Measurements from ENCODE around the gene CYBA. TPM values are rescaled to one million over a fixed set of nuclear protein-coding genes. Genes with fewer than 3 reads are reported as not detected.

CYBA gene
- polyA plus RNA-seq, 4 donors = 61.1 to 320 (median 175) TPM

GRCh38 chr16:88655053-88655732 is 4.3 kb upstream of the CYBA start:
- WGBS, 3 donors = 95 to 97% (median 96%) methylated on average over 43 to 50 of the region's 50 CpGs
- Histone ChIP-seq H3K9me3 (ENCODE audit: control insufficient read depth in 2 of 2, insufficient read depth in 1 of 2, low read depth in 1 of 2, low read length in 1 of 2) (no peaks in the 10 kb centered on the region), H3K27ac (ENCODE audit: low read depth in 1 of 3, low read length in 2 of 3) (no peak overlapping the region), H3K4me1 (ENCODE audit: control insufficient read depth in 3 of 3, insufficient read depth in 2 of 3, low read depth in 1 of 3, low read length in 2 of 3) (peaks cover 0 to 17% (median 0%) of the 10 kb centered on the region in 3 donors), H3K4me3 (ENCODE audit: low read depth in 1 of 3, low read length in 3 of 3) (no peak overlapping the region), H3K27me3 (ENCODE audit: control insufficient read depth in 3 of 3, insufficient read depth in 3 of 3, low read length in 3 of 3) (no peaks in the 10 kb centered on the region), H3K36me3 (ENCODE audit: control insufficient read depth in 3 of 3, insufficient read depth in 2 of 3, low read depth in 1 of 3, low read length in 3 of 3) (peaks cover 10 to 80% (median 11%) of the 10 kb centered on the region in 3 donors)
- FAIRE-seq (no peak), DNase-seq (no peak)

DNA sequence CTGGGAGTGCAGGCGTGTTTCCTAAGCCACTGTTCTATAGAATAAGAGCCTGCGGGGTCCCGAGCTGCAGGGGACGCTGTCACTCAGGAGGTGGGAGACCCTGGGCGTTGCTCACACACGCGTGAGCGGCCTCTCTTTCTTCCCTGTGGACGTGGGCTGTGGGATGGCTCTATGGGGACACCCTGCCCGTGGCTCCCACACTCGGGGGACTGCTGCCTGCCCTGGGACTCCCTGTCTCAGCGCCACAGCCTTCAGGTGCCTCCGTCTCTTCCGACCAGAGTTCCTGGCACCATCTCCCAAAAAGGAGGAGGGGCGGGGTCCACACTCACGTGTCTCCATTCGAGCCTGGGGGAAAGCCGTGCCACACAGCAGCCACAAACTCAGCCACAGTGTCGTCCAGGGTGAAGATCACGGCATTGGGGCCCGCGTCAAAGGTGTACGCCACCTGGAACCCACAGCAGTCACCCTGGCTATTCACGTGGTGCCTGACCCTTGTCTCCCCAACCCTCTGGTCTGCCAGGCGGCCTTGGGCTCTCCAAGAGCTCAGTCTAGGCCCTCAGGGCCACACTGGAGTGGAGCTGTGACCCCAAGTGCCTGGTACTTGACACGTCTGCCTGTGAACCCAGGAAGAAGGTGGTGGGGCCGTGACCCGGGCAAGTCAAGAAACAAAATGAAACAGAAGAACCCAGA is 3.7 kb upstream of the CYBA start:
- Histone ChIP-seq H3K9me3 (ENCODE audit: control insufficient read depth in 2 of 2, insufficient read depth in 1 of 2, low read depth in 1 of 2, low read length in 1 of 2) (no peaks in the 10 kb centered on the region), H3K4me1 (ENCODE audit: control insufficient read depth in 3 of 3, insufficient read depth in 2 of 3, low read depth in 1 of 3, low read length in 2 of 3) (peaks cover 0 to 15% (median 4%) of the 10 kb centered on the region in 3 donors), H3K36me3 (ENCODE audit: control insufficient read depth in 3 of 3, insufficient read depth in 2 of 3, low read depth in 1 of 3, low read length in 3 of 3) (peaks cover 10 to 78% (median 11%) of the 10 kb centered on the region in 3 donors), H3K27ac (ENCODE audit: low read depth in 1 of 3, low read length in 2 of 3) (no peak overlapping the region), H3K27me3 (ENCODE audit: control insufficient read depth in 3 of 3, insufficient read depth in 3 of 3, low read length in 3 of 3) (no peaks in the 10 kb centered on the region), H3K4me3 (ENCODE audit: low read depth in 1 of 3, low read length in 3 of 3) (no peak overlapping the region)
- DNase-seq (no peak), FAIRE-seq (no peak)
- 88 to 92% (median 89%) methylated on average over 28 of the region's 28 CpGs for WGBS, 3 donors

DNA sequence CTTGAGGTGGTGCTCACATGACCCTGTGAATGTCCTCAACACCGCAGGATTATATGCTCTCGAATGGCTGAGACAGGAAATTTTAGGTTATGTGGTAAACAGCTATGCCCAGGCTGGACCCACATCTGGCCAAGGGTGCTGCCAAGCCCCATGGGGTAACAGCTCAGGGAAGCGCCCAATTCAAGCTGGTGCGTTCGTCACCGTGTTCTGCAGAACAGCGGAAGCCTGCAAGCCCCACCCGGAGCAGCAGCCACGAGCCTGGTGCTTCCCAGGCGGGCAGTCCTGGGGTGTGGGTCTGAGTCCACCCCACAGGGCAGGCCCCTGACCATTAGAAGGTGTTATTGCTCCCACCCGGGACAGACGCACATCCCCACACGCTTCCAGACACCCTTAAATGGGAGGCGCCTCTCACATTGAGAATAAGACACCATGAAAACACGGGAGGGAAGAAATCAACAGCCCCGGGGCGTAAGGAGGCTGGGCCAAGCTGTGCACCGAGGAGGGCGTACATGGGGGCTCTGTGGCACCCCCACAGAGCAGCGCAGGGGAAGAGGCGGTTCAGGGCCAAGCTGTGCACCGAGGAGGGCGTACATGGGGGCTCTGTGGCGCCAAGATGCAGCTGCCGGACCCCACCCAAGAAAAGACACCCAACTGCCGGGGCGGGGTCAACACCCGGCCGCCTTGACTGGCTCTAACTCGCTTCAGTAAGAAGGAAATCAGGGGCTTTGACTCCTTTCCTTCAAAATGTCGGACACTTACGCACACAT is 2.9 kb upstream of the CYBA start:
- no peak for FAIRE-seq
- H3K9me3 ChIP-seq (ENCODE audit: control insufficient read depth in 2 of 2, insufficient read depth in 1 of 2, low read depth in 1 of 2, low read length in 1 of 2) = no peaks in the 10 kb centered on the region
- H3K36me3 ChIP-seq (ENCODE audit: control insufficient read depth in 3 of 3, insufficient read depth in 2 of 3, low read depth in 1 of 3, low read length in 3 of 3) = peaks cover 10 to 77% (median 11%) of the 10 kb centered on the region in 3 donors
- H3K4me1 ChIP-seq (ENCODE audit: control insufficient read depth in 3 of 3, insufficient read depth in 2 of 3, low read depth in 1 of 3, low read length in 2 of 3) = peaks cover 0 to 17% (median 6%) of the 10 kb centered on the region in 3 donors
- no peaks in the 10 kb centered on the region for H3K27me3 ChIP-seq (ENCODE audit: control insufficient read depth in 3 of 3, insufficient read depth in 3 of 3, low read length in 3 of 3)
- 86 to 89% (median 86%) methylated on average over 31 to 32 of the region's 32 CpGs for WGBS, 3 donors
- H3K27ac ChIP-seq (ENCODE audit: low read depth in 1 of 3, low read length in 2 of 3) = no peak overlapping the region
- H3K4me3 ChIP-seq (ENCODE audit: low read depth in 1 of 3, low read length in 3 of 3) = no peak overlapping the region
- DNase-seq = no peak

- no peak overlapping the region for H3K4me3 ChIP-seq (ENCODE audit: low read depth in 1 of 3, low read length in 3 of 3)
- DNase-seq = no peak
- no peak for FAIRE-seq
- H3K27ac ChIP-seq (ENCODE audit: low read depth in 1 of 3, low read length in 2 of 3) = no peak overlapping the region
- peaks cover 9 to 74% (median 11%) of the 10 kb centered on the region in 3 donors for H3K36me3 ChIP-seq (ENCODE audit: control insufficient read depth in 3 of 3, insufficient read depth in 2 of 3, low read depth in 1 of 3, low read length in 3 of 3)
- no peaks in the 10 kb centered on the region for H3K27me3 ChIP-seq (ENCODE audit: control insufficient read depth in 3 of 3, insufficient read depth in 3 of 3, low read length in 3 of 3)
- WGBS, 3 donors = 92 to 95% (median 93%) methylated on average over 13 of the region's 13 CpGs
- H3K9me3 ChIP-seq (ENCODE audit: control insufficient read depth in 2 of 2, insufficient read depth in 1 of 2, low read depth in 1 of 2, low read length in 1 of 2) = no peaks in the 10 kb centered on the region
- peaks cover 0 to 17% (median 6%) of the 10 kb centered on the region in 3 donors for H3K4me1 ChIP-seq (ENCODE audit: control insufficient read depth in 3 of 3, insufficient read depth in 2 of 3, low read depth in 1 of 3, low read length in 2 of 3)
Observed at GRCh38 chr16:88653101-88653500, 2.2 kb upstream of the CYBA start.

DNA sequence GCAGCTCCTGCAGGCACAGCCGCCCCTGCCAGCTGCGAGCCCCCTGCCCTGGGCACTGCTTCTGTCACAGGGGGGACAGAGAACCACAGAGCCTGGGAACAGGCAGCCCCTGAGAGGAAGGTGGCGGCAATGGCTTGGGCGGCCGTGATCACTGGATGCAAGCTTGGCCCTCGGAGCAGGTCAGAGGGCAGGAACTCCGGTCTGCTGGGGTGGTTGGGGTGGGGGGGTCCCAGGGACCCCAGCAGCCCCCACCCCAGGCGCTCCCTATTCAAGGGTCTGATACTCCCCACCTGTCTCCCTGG is 1.9 kb upstream of the CYBA start:
- H3K27me3 ChIP-seq (ENCODE audit: control insufficient read depth in 3 of 3, insufficient read depth in 3 of 3, low read length in 3 of 3) = no peaks in the 10 kb centered on the region
- H3K9me3 ChIP-seq (ENCODE audit: control insufficient read depth in 2 of 2, insufficient read depth in 1 of 2, low read depth in 1 of 2, low read length in 1 of 2) = no peaks in the 10 kb centered on the region
- H3K4me3 ChIP-seq (ENCODE audit: low read depth in 1 of 3, low read length in 3 of 3) = no peak overlapping the region
- FAIRE-seq (no peak), DNase-seq (no peak)
- no peak overlapping the region for H3K27ac ChIP-seq (ENCODE audit: low read depth in 1 of 3, low read length in 2 of 3)
- peaks cover 0 to 17% (median 6%) of the 10 kb centered on the region in 3 donors for H3K4me1 ChIP-seq (ENCODE audit: control insufficient read depth in 3 of 3, insufficient read depth in 2 of 3, low read depth in 1 of 3, low read length in 2 of 3)
- peaks cover 7 to 72% (median 11%) of the 10 kb centered on the region in 3 donors for H3K36me3 ChIP-seq (ENCODE audit: control insufficient read depth in 3 of 3, insufficient read depth in 2 of 3, low read depth in 1 of 3, low read length in 3 of 3)
- WGBS, 3 donors = 92 to 100% (median 94%) methylated on average over 6 to 8 of the region's 8 CpGs

DNA sequence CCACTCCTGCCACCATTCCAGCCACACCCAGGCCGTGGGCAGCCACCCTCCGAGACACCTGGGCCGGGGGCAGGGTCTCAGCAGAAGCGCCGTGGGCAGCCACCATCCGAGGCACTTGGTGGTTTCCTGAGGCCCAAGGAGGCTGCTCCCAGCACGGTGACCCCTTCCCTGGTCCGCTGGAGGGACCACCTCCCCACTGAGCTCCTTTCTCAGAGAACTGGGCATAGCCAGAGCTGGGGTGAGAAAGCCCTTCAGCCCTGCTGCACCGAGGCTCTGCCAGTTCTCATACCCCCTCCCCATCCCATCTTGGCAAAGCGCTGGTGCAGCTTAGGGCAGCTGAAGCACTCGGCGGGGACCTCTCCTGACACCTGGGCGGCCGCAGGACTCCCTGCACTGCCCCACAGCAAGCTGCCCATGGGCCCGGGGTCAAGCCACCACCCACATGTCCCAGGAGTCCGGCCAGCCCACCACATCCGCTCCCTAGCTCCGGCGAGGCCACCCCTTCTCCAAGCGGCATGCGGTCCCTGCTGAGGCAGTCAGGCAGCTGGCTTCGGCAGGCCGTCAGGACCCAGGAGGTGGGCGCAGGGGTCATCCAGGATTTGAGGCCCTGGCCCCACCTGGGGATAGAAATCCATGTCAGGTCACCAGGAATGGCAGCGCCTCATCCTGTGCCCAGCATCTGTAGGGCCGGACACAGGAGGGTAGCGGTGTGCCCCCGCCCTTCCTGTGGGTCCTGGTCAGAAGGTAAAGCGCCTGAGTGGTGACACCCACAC is 1.3 kb upstream of the CYBA start:
- Histone ChIP-seq H3K27me3 (ENCODE audit: control insufficient read depth in 3 of 3, insufficient read depth in 3 of 3, low read length in 3 of 3) (no peaks in the 10 kb centered on the region), H3K4me3 (ENCODE audit: low read depth in 1 of 3, low read length in 3 of 3) (no peak overlapping the region), H3K4me1 (ENCODE audit: control insufficient read depth in 3 of 3, insufficient read depth in 2 of 3, low read depth in 1 of 3, low read length in 2 of 3) (peaks cover 0 to 17% (median 6%) of the 10 kb centered on the region in 3 donors), H3K36me3 (ENCODE audit: control insufficient read depth in 3 of 3, insufficient read depth in 2 of 3, low read depth in 1 of 3, low read length in 3 of 3) (peaks cover 7 to 71% (median 8%) of the 10 kb centered on the region in 3 donors), H3K9me3 (ENCODE audit: control insufficient read depth in 2 of 2, insufficient read depth in 1 of 2, low read depth in 1 of 2, low read length in 1 of 2) (no peaks in the 10 kb centered on the region), H3K27ac (ENCODE audit: low read depth in 1 of 3, low read length in 2 of 3) (peak overlapping the region; percentile 56 to 87 (median 78))
- 86 to 90% (median 87%) methylated on average over 28 to 29 of the region's 29 CpGs for WGBS, 3 donors
- FAIRE-seq (no peak), DNase-seq (no peak)

DNA sequence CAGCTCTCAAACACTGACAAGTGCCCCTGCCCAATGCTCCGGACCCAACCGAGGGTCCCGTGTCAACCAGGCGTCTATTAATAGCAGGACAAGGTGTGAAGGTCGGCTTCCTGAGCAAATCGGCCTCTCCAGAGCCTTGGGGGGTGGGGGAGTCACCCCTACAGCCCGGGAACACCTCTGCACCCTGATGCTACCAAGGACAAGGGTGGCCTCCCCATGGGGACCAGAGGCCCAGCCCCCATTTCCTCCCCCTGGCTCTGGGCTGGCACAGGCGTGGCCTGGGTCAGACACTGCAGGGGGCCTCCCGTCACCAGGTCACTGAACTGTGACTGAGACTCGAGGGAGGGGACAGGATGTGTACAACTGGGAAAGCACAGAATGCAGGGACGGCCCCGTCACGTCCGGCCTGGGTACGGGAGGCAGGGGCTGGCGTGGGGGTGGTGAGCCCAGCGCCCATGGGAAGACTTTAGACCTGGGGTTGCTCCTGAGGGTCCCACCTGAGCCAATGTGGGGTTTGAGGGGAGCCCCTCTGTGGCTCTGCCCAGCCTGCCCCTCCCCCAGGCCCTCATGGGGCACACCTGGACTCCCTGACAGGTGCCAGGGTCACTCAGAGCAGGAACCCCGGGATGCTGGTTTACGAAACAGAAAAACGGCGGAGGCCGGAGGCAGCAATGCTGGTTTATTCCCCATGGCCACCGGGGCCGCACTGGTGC is 579 bp upstream of the CYBA start:
- H3K27ac ChIP-seq (ENCODE audit: low read depth in 1 of 3, low read length in 2 of 3) = peak overlapping the region; percentile 65 to 87 (median 78)
- H3K9me3 ChIP-seq (ENCODE audit: control insufficient read depth in 2 of 2, insufficient read depth in 1 of 2, low read depth in 1 of 2, low read length in 1 of 2) = no peaks in the 10 kb centered on the region
- WGBS, 3 donors = 38 to 44% (median 41%) methylated on average over 24 of the region's 24 CpGs
- H3K4me1 ChIP-seq (ENCODE audit: control insufficient read depth in 3 of 3, insufficient read depth in 2 of 3, low read depth in 1 of 3, low read length in 2 of 3) = peaks cover 0 to 17% (median 6%) of the 10 kb centered on the region in 3 donors
- H3K4me3 ChIP-seq (ENCODE audit: low read depth in 1 of 3, low read length in 3 of 3) = peak overlapping the region; percentile 88 to 89 (median 89)
- H3K27me3 ChIP-seq (ENCODE audit: control insufficient read depth in 3 of 3, insufficient read depth in 3 of 3, low read length in 3 of 3) = no peaks in the 10 kb centered on the region
- no peak for FAIRE-seq
- H3K36me3 ChIP-seq (ENCODE audit: control insufficient read depth in 3 of 3, insufficient read depth in 2 of 3, low read depth in 1 of 3, low read length in 3 of 3) = peaks cover 7 to 69% (median 8%) of the 10 kb centered on the region in 3 donors
- DNase-seq = peak; percentile 60 to 90
